ENCODE results near the gene FAM24A. TPM values are rescaled to one million over a fixed set of nuclear protein-coding genes. Genes with fewer than 3 reads are reported as not detected.

The FAM24A gene
- total and polyA plus RNA-seq, 2 experiments from 2014 or later, result not detected

DNA sequence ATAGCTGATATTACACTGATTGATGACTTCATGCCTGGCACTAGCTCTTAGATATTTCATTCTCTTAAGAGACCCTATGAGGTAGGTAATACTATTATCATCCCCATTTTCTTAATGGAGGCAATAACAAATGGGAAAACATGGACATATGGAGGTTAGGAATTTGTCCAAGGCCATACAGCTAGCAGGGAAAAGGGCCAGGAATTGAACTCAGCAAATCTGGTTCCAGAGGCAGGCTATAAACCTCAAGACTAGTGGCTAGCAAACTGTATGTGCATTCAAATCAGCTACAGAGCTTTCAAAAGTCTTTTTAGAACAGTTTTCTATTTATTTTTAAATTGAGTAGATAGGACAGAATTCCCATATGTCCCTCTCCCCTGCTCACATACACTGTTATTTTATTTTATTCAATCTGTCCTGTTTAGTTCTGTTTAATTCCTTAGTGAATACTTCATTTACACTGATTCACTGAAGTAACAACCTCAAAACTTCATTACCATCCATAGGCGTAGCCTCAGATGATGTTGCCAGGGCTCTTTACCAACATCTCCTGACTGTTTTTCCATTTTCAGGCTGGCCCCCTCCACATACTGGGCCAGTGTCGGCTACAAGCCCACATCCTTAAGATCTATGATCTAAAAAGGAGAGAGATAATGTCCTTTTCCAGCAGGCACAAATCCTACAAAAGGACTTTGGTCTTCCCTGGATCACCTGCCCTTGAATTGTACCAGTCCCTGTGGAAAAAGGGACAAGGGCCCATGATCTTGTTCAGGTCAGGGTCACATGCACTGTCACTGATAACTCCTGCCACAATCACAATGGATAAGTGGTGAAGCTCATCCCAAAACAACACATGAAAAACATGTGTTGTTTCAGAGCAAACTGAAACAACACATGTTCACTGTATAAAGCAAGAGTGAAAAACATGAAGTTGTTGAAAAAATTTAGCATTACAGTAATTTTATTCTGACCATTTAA lies 46.9 kb upstream of the FAM24A start (continued):
- TF ChIP-seq, protein P1, sequence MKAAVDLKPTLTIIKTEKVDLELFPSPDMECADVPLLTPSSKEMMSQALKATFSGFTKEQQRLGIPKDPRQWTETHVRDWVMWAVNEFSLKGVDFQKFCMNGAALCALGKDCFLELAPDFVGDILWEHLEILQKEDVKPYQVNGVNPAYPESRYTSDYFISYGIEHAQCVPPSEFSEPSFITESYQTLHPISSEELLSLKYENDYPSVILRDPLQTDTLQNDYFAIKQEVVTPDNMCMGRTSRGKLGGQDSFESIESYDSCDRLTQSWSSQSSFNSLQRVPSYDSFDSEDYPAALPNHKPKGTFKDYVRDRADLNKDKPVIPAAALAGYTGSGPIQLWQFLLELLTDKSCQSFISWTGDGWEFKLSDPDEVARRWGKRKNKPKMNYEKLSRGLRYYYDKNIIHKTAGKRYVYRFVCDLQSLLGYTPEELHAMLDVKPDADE (IDR thresholded peaks at IDR 0.05), result no peak
- TF ChIP-seq ZNF331 (CRISPR knock-in tag; IDR thresholded peaks at IDR 0.05; ENCODE audit: low read depth) (no peak), CREB1 (CRISPR knock-in tag; IDR thresholded peaks at IDR 0.05; ENCODE audit: low read depth) (no peak), ZNF114 (CRISPR knock-in tag; IDR thresholded peaks at IDR 0.05) (no peak), ZNF462 (CRISPR knock-in tag; IDR thresholded peaks at IDR 0.05) (no peak), EZH2 (IDR thresholded peaks at IDR 0.05; ENCODE audit: low read depth, unreplicated experiment) (no peak)

- H3K27me3 ChIP-seq (ENCODE audit: insufficient read depth), result no peaks in the 10 kb centered on the region
- no peak for TF ChIP-seq JUNB (IDR thresholded peaks at IDR 0.05; ENCODE audit: unreplicated experiment)
- H3K4me3 ChIP-seq, result no peak overlapping the region
- peaks cover 8% of the 10 kb centered on the region; the same call in 1 of the 2 replicates for H4K20me1 ChIP-seq (replicated peaks; ENCODE audit: insufficient read depth)
- peaks cover 34% of the 10 kb centered on the region for H3K36me3 Mint-ChIP-seq (ENCODE audit: low read depth)
- H3K4me1 Mint-ChIP-seq, result peaks cover 6% of the 10 kb centered on the region; the same call in 2 of the 3 replicates
- no peak overlapping the region for H3K27ac Mint-ChIP-seq
- no peaks in the 10 kb centered on the region for H3K9me2 ChIP-seq (ENCODE audit: insufficient read depth)
- no peak overlapping the region for H3K4me2 ChIP-seq
- 0 out of 2 replicates have a peak, but pooled peaks cover 3% of the 10 kb centered on the region for H3K4me1 ChIP-seq (ENCODE audit: insufficient read depth)
- peaks cover 94% of the 10 kb centered on the region for H3K79me2 ChIP-seq (replicated peaks; ENCODE audit: insufficient read depth)
- no peaks in the 10 kb centered on the region for H3F3A ChIP-seq (replicated peaks; ENCODE audit: low read depth)
- H2AFZ ChIP-seq, result no peak overlapping the region
- ATAC-seq (no peak), DNase-seq (ENCODE audit: low spot score) (no peak)
- H3K27me3 Mint-ChIP-seq (ENCODE audit: insufficient read depth, low read depth, poor library complexity), result no peaks in the 10 kb centered on the region
- H3K27ac ChIP-seq (ENCODE audit: low read depth), result no peak overlapping the region
- peaks cover 20% of the 10 kb centered on the region for H3K36me3 ChIP-seq (ENCODE audit: insufficient read depth)
- no peak overlapping the region for H3K4me3 Mint-ChIP-seq
- H3K9me3 Mint-ChIP-seq, result peaks cover 35% of the 10 kb centered on the region
These were observed 46.2 kb upstream of the FAM24A start for GRCh38 chr10:122864194-122864592.

Data from GM23338 (cell line).